A673 (cell line): Measurements from ENCODE around the gene DNMT3L. TPM values are rescaled to one million over a fixed set of nuclear protein-coding genes. Genes with fewer than 3 reads are reported as not detected.

ENCODE experiments used
- Bru-seq: library from RNA; stranded (reverse); fragments of 400-500 nt; gene quantifications from one replicate; lab custom pipeline; 2021; lab: Mats Ljungman, UMichigan
- BruChase-seq, 2 experiments: library from RNA; stranded (reverse); fragments of 400-500 nt; gene quantifications; one replicate each; lab custom pipeline; 2021; lab: Mats Ljungman, UMichigan
- BruUV-seq: library from RNA; stranded (reverse); fragments of 400-500 nt; replicated peaks from 2 replicates; lab custom pipeline; 2021; lab: Mats Ljungman, UMichigan
- CTCF ChIA-PET: fragments of 300-600 bp; sonication (Branson Sonifier 250); formaldehyde crosslinking; loops from one replicate; lab custom pipeline; 2022; ENCODE audit warnings: antibody characterized with exemption; lab: Charles Lee
- POLR2A ChIA-PET: fragments of 300-600 bp; sonication (Branson Sonifier 250); formaldehyde crosslinking; loops from one replicate; lab custom pipeline; 2022; ENCODE audit warnings: antibody characterized with exemption; ENCODE audit not compliant: low non-redundant PET; lab: Charles Lee
- DNase-seq: peaks from one replicate; pipeline ENCODE4 v3.0.0-alpha.2; 2015; ENCODE audit warnings: low spot score
- H3K27ac ChIP-seq: fragments of 200-600 bp; sonication (generic); 2 replicates; pipeline ENCODE4 v1.5.1; 2016; ENCODE audit warnings: mixed run types, low read depth, mild to moderate bottlenecking, mixed read lengths, antibody characterized with exemption, low read length; ENCODE audit not compliant: poor library complexity, severe bottlenecking
- H3K27me3 ChIP-seq: fragments of 200-600 bp; sonication (generic); replicated peaks from 2 replicates; pipeline ENCODE4 v1.6.1; 2017; ENCODE audit warnings: mixed run types, low read depth, mild to moderate bottlenecking, mixed read lengths, antibody characterized with exemption, low read length; ENCODE audit not compliant: insufficient read depth, poor library complexity
- H3K36me3 ChIP-seq: fragments of 200-600 bp; sonication (generic); 2 replicates; pipeline ENCODE4 v1.6.1; 2016; ENCODE audit warnings: mixed run types, mild to moderate bottlenecking, mixed read lengths, antibody characterized with exemption, low read length; ENCODE audit not compliant: insufficient read depth, poor library complexity, severe bottlenecking
- H3K4me1 ChIP-seq: fragments of 200-600 bp; sonication (generic); 2 replicates; pipeline ENCODE4 v1.6.1; 2017; ENCODE audit warnings: mixed run types, mild to moderate bottlenecking, mixed read lengths, antibody characterized with exemption, low read length; ENCODE audit not compliant: insufficient read depth, poor library complexity, severe bottlenecking
- H3K4me3 ChIP-seq: fragments of 200-600 bp; sonication (generic); 2 replicates; pipeline ENCODE4 v1.5.1; 2016; ENCODE audit warnings: low read depth, mixed run types, mild to moderate bottlenecking, mixed read lengths, low read length; ENCODE audit not compliant: poor library complexity, severe bottlenecking
- H3K9me3 ChIP-seq: fragments of 200-600 bp; sonication (generic); 2 replicates; pipeline ENCODE4 v1.6.1; 2016; ENCODE audit warnings: mixed run types, low read depth, mild to moderate bottlenecking, mixed read lengths, antibody characterized with exemption, low read length; ENCODE audit not compliant: poor library complexity, severe bottlenecking
- CTCF ChIP-seq: fragments of 300-800, 200-600 bp; sonication (generic); conservative IDR thresholded peaks from 2 replicates; pipeline ENCODE4 v1.5.1; 2017; ENCODE audit warnings: low read depth, mild to moderate bottlenecking, antibody characterized with exemption, low read length, moderate library complexity, mixed read lengths
- EZH2 ChIP-seq: fragments of 200-600 bp; sonication (generic); IDR thresholded peaks from 2 replicates; pipeline ENCODE4 v1.6.1; 2017; ENCODE audit warnings: borderline replicate concordance, low read depth, mild to moderate bottlenecking, mixed read lengths, antibody characterized with exemption, low read length; ENCODE audit not compliant: poor library complexity, severe bottlenecking
- intact Hi-C: fragments of 100-400 bp; cut with micrococcal nuclease; formaldehyde crosslinking; loops from one replicate; pipeline ENCODE4 v1.10.0; 2022; ENCODE audit not compliant: unreplicated experiment
- long read RNA-seq: library from polyadenylated mRNA; stranded (forward); transcript quantifications from one replicate; pipeline ENCODE4 v2.0.0, GENCODE V29; 2022
- total RNA-seq: library from RNA; stranded (reverse); gene quantifications from 2 replicates; pipeline ENCODE4 v1.2.3, GENCODE V29; 2021

Gene DNMT3L
- total RNA-seq (not detected in 2 replicates), Bru-seq, nascent RNA (not detected), BruChase-seq, experiment 1, labeled RNA remaining after a 2-hour chase (not detected), BruChase-seq, experiment 2, labeled RNA remaining after a 6-hour chase (not detected)
- long read RNA-seq, result 0 reads

DNA sequence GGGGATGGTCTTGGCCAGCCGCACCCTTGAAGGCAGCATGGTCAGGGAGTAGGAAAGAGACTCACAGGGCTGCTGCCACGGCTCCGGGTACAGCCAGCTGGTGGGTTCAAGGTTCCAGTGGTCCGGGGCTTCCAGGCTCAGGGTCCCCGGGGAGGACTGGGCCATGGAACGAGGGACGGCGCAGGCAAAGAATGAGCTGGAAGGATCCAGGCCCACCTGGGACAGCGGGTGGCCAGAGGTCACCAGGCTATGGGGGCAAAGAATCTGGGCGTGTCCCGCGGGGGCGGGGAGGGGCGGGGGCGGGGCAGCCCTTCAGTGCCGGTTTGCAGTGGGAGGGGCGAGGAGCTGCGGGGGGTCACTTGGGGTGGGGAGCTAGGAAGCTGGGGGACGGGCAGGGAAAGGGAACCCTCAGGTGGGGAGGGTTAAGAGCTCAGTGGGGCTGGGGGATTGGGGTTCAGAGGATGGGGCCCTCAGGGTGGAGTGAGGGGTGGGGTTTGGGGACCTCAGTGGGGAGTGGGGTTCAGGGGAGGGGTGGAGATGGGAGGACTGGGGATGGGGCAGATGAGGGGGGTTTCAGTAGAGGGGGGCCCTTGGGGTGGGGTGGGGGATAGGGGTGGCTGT is at the start of gene DNMT3L:
Gene DNMT3L (minus strand): TSS at position 223 of the 621 bp plus-strand sequence. CDS start 638 bp downstream, outside the sequence.
- intact Hi-C loops, result no loop called here
- DNase-seq, result no peak
- Histone ChIP-seq H3K36me3 (no peaks in the 10 kb centered on the region), H3K27ac (no peak within 1 kb of the TSS), H3K4me3 (no peak within 1 kb of the TSS), H3K9me3 (no peaks in the 10 kb centered on the region), H3K27me3 (no peaks in the 10 kb centered on the region), H3K4me1 (no peaks in the 10 kb centered on the region)
- ChIA-PET CTCF (no interaction called here), POLR2A (no interaction called here)
- TF ChIP-seq CTCF (no peak), EZH2 (no peak)
- no TSS peak for BruUV-seq

GRCh38 chr21:44310628-44311507 is 49.2 kb upstream of the DNMT3L start:
- H3K4me3 ChIP-seq, result no peak overlapping the region
- DNase-seq, result no peak
- no TSS peak for BruUV-seq
- no peaks in the 10 kb centered on the region for H3K4me1 ChIP-seq
- no peaks in the 10 kb centered on the region for H3K9me3 ChIP-seq
- no peak overlapping the region for H3K27ac ChIP-seq
- CTCF ChIA-PET, result no interaction called here
- no peaks in the 10 kb centered on the region for H3K27me3 ChIP-seq
- intact Hi-C loops, result no loop called here
- POLR2A ChIA-PET, result no interaction called here
- H3K36me3 ChIP-seq, result peaks cover 12% of the 10 kb centered on the region
- TF ChIP-seq CTCF, result no peak
- no peak for TF ChIP-seq EZH2

- CTCF ChIA-PET, result no interaction called here
- POLR2A ChIA-PET, result no interaction called here
- no TSS peak for BruUV-seq
These were observed 45.4 kb upstream of the DNMT3L start for GRCh38 chr21:44306936-44307704.

More at GRCh38 chr21:44306936-44307704, 45.4 kb upstream of the DNMT3L start:
- TF ChIP-seq CTCF (no peak), EZH2 (no peak)
- Histone ChIP-seq H3K9me3 (no peaks in the 10 kb centered on the region), H3K27me3 (no peaks in the 10 kb centered on the region), H3K27ac (no peak overlapping the region), H3K4me1 (no peaks in the 10 kb centered on the region), H3K36me3 (peaks cover 5% of the 10 kb centered on the region), H3K4me3 (no peak overlapping the region)
- intact Hi-C loops, result no loop called here
- no peak for DNase-seq
